Mononuclear cell (primary cell): ENCODE measurements around the gene GLIS1. TPM values are rescaled to one million over a fixed set of nuclear protein-coding genes. Genes with fewer than 3 reads are reported as not detected.

Source experiments
- H3K27me3 ChIP-seq: 2 replicates; pipeline ENCODE4 v1.6.0; 2011; ENCODE audit warnings: low read length, control low read depth; ENCODE audit not compliant: insufficient read depth
- H3K4me1 ChIP-seq: 2 replicates; pipeline ENCODE4 v1.5.1; 2011; ENCODE audit warnings: mild to moderate bottlenecking, low read length, control low read depth; ENCODE audit not compliant: insufficient read depth
- H3K4me3 ChIP-seq: 2 replicates; pipeline ENCODE4 v1.5.1; 2011; ENCODE audit warnings: mild to moderate bottlenecking, low read length, moderate library complexity
- H3K9me3 ChIP-seq: 2 replicates; pipeline ENCODE4 v1.5.1; 2011; ENCODE audit warnings: low read depth, mild to moderate bottlenecking, control low read depth, low read length
- total RNA-seq: library from RNA; depleted of rRNA; stranded (reverse); fragments of >200 nt; gene quantifications from one replicate; pipeline ENCODE4 v1.2.3, GENCODE V29; 2012

GLIS1 gene
- total RNA-seq, 1 donor = not detected

- Histone ChIP-seq H3K9me3 (no peaks in the 10 kb centered on the region), H3K4me3 (no peak overlapping the region), H3K4me1 (no peaks in the 10 kb centered on the region), H3K27me3 (no peaks in the 10 kb centered on the region)
Observed at GRCh38 chr1:53716150-53716549, 22.8 kb downstream of the GLIS1 start.

- no peaks in the 10 kb centered on the region for H3K4me1 ChIP-seq
- no peaks in the 10 kb centered on the region for H3K27me3 ChIP-seq
- no peak overlapping the region for H3K4me3 ChIP-seq
- no peaks in the 10 kb centered on the region for H3K9me3 ChIP-seq
Observed at GRCh38 chr1:53715478-53715877, 23.5 kb downstream of the GLIS1 start.

- H3K4me1 ChIP-seq = no peaks in the 10 kb centered on the region
- no peak overlapping the region for H3K4me3 ChIP-seq
- H3K27me3 ChIP-seq = no peaks in the 10 kb centered on the region
- no peaks in the 10 kb centered on the region for H3K9me3 ChIP-seq
Observed at GRCh38 chr1:53712276-53712675, 26.7 kb downstream of the GLIS1 start.

GRCh38 chr1:53710584-53710983, 28.4 kb downstream of the GLIS1 start:
- Histone ChIP-seq H3K9me3 (no peaks in the 10 kb centered on the region), H3K4me1 (no peaks in the 10 kb centered on the region), H3K4me3 (no peak overlapping the region), H3K27me3 (no peaks in the 10 kb centered on the region)

- no peaks in the 10 kb centered on the region for H3K27me3 ChIP-seq
- no peaks in the 10 kb centered on the region for H3K4me1 ChIP-seq
Observed at GRCh38 chr1:53708687-53709086, 30.3 kb downstream of the GLIS1 start.

GRCh38 chr1:53706356-53706755, 32.6 kb downstream of the GLIS1 start:
- H3K4me3 ChIP-seq = no peak overlapping the region
- H3K4me1 ChIP-seq = no peaks in the 10 kb centered on the region
- no peaks in the 10 kb centered on the region for H3K27me3 ChIP-seq
- H3K9me3 ChIP-seq = no peaks in the 10 kb centered on the region

More at GRCh38 chr1:53708687-53709086, 30.3 kb downstream of the GLIS1 start:
- H3K9me3 ChIP-seq = no peaks in the 10 kb centered on the region
- H3K4me3 ChIP-seq = no peak overlapping the region

- no peaks in the 10 kb centered on the region for H3K9me3 ChIP-seq
- H3K4me3 ChIP-seq = no peak overlapping the region
- no peaks in the 10 kb centered on the region for H3K4me1 ChIP-seq
- no peaks in the 10 kb centered on the region for H3K27me3 ChIP-seq
Observed at GRCh38 chr1:53705446-53706096, 33.4 kb downstream of the GLIS1 start.

- Histone ChIP-seq H3K9me3 (no peaks in the 10 kb centered on the region), H3K4me1 (no peaks in the 10 kb centered on the region), H3K27me3 (no peaks in the 10 kb centered on the region), H3K4me3 (no peak overlapping the region)
Observed at GRCh38 chr1:53704804-53705445, 34.0 kb downstream of the GLIS1 start.

GRCh38 chr1:53704304-53704703, 34.7 kb downstream of the GLIS1 start:
- H3K9me3 ChIP-seq = no peaks in the 10 kb centered on the region
- H3K27me3 ChIP-seq = no peaks in the 10 kb centered on the region
- H3K4me3 ChIP-seq = no peak overlapping the region
- H3K4me1 ChIP-seq = no peaks in the 10 kb centered on the region

GRCh38 chr1:53703174-53703573, 35.8 kb downstream of the GLIS1 start:
- Histone ChIP-seq H3K9me3 (no peaks in the 10 kb centered on the region), H3K4me1 (no peaks in the 10 kb centered on the region), H3K4me3 (no peak overlapping the region), H3K27me3 (no peaks in the 10 kb centered on the region)

- H3K9me3 ChIP-seq = no peaks in the 10 kb centered on the region
- no peak overlapping the region for H3K4me3 ChIP-seq
- no peaks in the 10 kb centered on the region for H3K4me1 ChIP-seq
- H3K27me3 ChIP-seq = no peaks in the 10 kb centered on the region
Observed at GRCh38 chr1:53702341-53702740, 36.6 kb downstream of the GLIS1 start.

- Histone ChIP-seq H3K27me3 (no peaks in the 10 kb centered on the region), H3K9me3 (no peaks in the 10 kb centered on the region), H3K4me3 (no peak overlapping the region), H3K4me1 (no peaks in the 10 kb centered on the region)
Observed at GRCh38 chr1:53700776-53701175, 38.2 kb downstream of the GLIS1 start.

GRCh38 chr1:53699981-53700380, 39.0 kb downstream of the GLIS1 start:
- no peaks in the 10 kb centered on the region for H3K27me3 ChIP-seq
- H3K9me3 ChIP-seq = no peaks in the 10 kb centered on the region
- H3K4me1 ChIP-seq = no peaks in the 10 kb centered on the region
- no peak overlapping the region for H3K4me3 ChIP-seq

- no peaks in the 10 kb centered on the region for H3K9me3 ChIP-seq
- H3K27me3 ChIP-seq = no peaks in the 10 kb centered on the region
- H3K4me3 ChIP-seq = no peak overlapping the region
- H3K4me1 ChIP-seq = no peaks in the 10 kb centered on the region
Observed at GRCh38 chr1:53698384-53698980, 40.5 kb downstream of the GLIS1 start.

GRCh38 chr1:53697721-53698383, 41.1 kb downstream of the GLIS1 start:
- H3K9me3 ChIP-seq = no peaks in the 10 kb centered on the region
- H3K4me1 ChIP-seq = no peaks in the 10 kb centered on the region
- no peaks in the 10 kb centered on the region for H3K27me3 ChIP-seq
- no peak overlapping the region for H3K4me3 ChIP-seq
